Right lobe of liver (tissue), 6 donors: ENCODE measurements around the gene ZNF512B. TPM values are rescaled to one million over a fixed set of nuclear protein-coding genes. Genes with fewer than 3 reads are reported as not detected.

Source experiments
- ATAC-seq, 4 donors: fragments of 200-7000 bp; cut with Tn5 transposase; one replicate each; pipeline ENCODE4 v1.9.1; 2020; ENCODE audit warnings: mild to moderate bottlenecking in 4 of 4, moderate library complexity in 4 of 4
- DNase-seq, 3 donors: peaks; one replicate each; pipeline ENCODE4 v3.0.0-alpha.2; 2020
- H3K27ac ChIP-seq, 3 donors: fragments of 200-600 bp; one replicate each; pipeline ENCODE4 v1.8.0; 2022
- H3K27me3 ChIP-seq, 2 donors: fragments of 200-600 bp; one replicate each; pipeline ENCODE4 v1.8.0; 2022
- H3K36me3 ChIP-seq, 4 donors: fragments of 200-600 bp; sonication (generic) in 1 of 4; one replicate each; pipeline versions ENCODE4 v1.5.1 to v1.8.0; 2017 to 2022; ENCODE audit warnings: control low read depth in 1 of 4
- H3K4me1 ChIP-seq, 4 donors: fragments of 200-600 bp; sonication (generic) in 1 of 4; one replicate each; pipeline versions ENCODE4 v1.5.1 to v1.8.0; 2017 to 2022; ENCODE audit warnings: control low read depth in 1 of 4
- H3K4me3 ChIP-seq, 3 donors: fragments of 200-600 bp; one replicate each; pipeline ENCODE4 v1.8.0; 2022
- H3K9me3 ChIP-seq, 4 donors: fragments of 200-600 bp; sonication (generic) in 1 of 4; one replicate each; pipeline versions ENCODE4 v1.5.1 to v1.8.0; 2017 to 2022; ENCODE audit warnings: control low read depth in 1 of 4
- POLR2A ChIP-seq: fragments of 450-650 bp; IDR thresholded peaks from one replicate; pipeline ENCODE4 v1.6.1; 2017; ENCODE audit warnings: antibody characterized with exemption, mild to moderate bottlenecking
- WGBS: methylation state at CpG from one replicate; pipeline ENCODE4 v1.1.6; 2018; ENCODE audit warnings: low coverage, low lambda C conversion rate; ENCODE audit not compliant: insufficient coverage; ENCODE audit errors: missing lambda C conversion rate; 5-methylcytosine and 5-hydroxymethylcytosine counted together
- intact Hi-C, 2 donors: fragments of 100-400 bp; cut with DNase I; formaldehyde crosslinking; loops; one replicate each; pipeline versions ENCODE4 v1.11.2 to v1.14.1; 2022
- microRNA counts: library from miRNA; unstranded; fragments of <30 nt; microRNA quantifications from one replicate; lab custom pipeline; 2016
- microRNA-seq, 2 donors: library from miRNA; unstranded; fragments of <30 nt; microRNA quantifications; one replicate each; pipeline ENCODE4, GENCODE V29; 2019 to 2020
- small RNA-seq, 2 experiments: library from RNA; depleted of rRNA; stranded (forward); fragments of <200 nt; gene quantifications; one replicate each; pipeline ENCODE3, GENCODE V24; 2016
- total RNA-seq, 6 experiments: library from RNA; depleted of rRNA in 2 of 6; stranded (reverse); fragments of >200 nt in 2 of 6; fragmentation: NEBNext Ultra II Directional in 3 of 6; extraction: Animal tissue kit (Norgen Biotek cat#: 25700) in 3 of 6; gene quantifications; one replicate each; pipeline versions ENCODE4 v1.1.0 to v1.2.4, GENCODE V29; 2016 to 2023
- TF ChIP-seq, protein P1 (sequence below), 4 donors: fragments of 200-600 bp in 3 of 4; fragments of 450-650 bp in 1 of 4; IDR thresholded peaks; one replicate each; pipeline versions ENCODE4 v1.5.1 to v1.8.0; 2016 to 2022; ENCODE audit warnings: antibody characterized with exemption in 4 of 4, mild to moderate bottlenecking in 2 of 4
- donor health status: DM: no; HTN: yes; CAD: no.
- donor health status: DM: no; HTN: no; CAD: no.
- donor health status: DM: no; HTN: no; CAD: no.
- donor health status: DM: no; HTN: yes; CAD: no.
- donor health status: DM: no; HTN: yes; CAD: no.

The ZNF512B gene
- total RNA-seq, 6 experiments from 2014 or later, result 10.8 to 16.8 (median 14.0) TPM

DNA sequence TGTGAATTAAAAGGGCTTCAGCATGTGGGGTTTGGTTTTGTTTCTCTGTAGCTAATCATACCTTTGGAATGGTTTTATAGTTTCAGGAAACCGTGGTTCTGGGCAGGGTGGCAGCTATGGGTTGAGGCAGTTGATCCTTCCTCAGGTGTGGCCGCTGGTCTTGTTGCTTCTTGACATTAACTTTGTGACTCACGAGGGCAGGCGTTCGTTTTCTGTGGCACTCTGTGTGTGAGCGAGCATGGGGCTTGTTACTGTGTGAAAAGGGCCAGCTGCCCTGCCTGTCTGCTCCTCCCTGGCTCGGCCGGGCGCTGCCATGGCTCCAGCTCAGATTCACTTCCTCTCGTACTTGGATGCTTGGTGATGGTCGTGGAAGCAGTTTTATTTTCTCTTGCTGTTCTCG lies 58.6 kb downstream of the ZNF512B start:
- no peak for DNase-seq

DNA sequence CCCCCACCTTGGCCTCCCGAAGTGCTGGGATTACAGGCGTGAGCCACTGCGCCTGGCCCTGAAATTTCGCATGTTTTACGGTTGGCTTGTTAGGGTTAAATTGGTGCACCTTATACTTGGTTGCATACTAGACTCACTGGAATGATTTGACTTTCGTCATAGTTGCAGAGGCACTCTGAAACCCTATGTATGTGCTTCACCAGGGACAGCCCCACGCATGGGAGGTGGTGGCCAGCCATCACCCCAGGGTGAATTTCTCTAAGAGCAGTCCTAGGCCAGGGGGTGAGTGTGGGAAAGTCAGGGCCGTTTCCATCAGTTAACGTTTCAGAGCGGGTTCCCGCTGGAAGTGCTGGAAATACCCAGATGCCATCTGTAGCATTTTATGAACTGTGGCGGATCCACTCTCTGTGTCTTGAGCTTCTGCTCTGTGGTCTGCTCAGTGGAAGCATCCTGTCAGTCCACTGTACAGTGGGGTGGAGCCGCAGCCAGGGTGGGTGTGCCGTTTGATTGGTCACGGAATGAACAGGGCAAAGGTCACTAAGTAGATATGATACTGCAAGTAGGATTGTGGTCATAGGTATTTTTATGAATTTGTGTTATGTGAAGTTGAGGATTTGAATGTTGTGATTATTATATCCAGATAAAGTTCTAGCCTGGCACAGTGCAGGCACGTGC lies 61.6 kb downstream of the ZNF512B start:
- intact Hi-C loops, result no loop called here
- no peaks in the 10 kb centered on the region for H3K9me3 ChIP-seq
- TF ChIP-seq, protein P1, sequence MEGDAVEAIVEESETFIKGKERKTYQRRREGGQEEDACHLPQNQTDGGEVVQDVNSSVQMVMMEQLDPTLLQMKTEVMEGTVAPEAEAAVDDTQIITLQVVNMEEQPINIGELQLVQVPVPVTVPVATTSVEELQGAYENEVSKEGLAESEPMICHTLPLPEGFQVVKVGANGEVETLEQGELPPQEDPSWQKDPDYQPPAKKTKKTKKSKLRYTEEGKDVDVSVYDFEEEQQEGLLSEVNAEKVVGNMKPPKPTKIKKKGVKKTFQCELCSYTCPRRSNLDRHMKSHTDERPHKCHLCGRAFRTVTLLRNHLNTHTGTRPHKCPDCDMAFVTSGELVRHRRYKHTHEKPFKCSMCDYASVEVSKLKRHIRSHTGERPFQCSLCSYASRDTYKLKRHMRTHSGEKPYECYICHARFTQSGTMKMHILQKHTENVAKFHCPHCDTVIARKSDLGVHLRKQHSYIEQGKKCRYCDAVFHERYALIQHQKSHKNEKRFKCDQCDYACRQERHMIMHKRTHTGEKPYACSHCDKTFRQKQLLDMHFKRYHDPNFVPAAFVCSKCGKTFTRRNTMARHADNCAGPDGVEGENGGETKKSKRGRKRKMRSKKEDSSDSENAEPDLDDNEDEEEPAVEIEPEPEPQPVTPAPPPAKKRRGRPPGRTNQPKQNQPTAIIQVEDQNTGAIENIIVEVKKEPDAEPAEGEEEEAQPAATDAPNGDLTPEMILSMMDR (IDR thresholded peaks at IDR 0.05), result no peak
- TF ChIP-seq POLR2A, result no peak
- H3K27ac ChIP-seq, result no peak overlapping the region
- H3K4me3 ChIP-seq, result no peak overlapping the region
- H3K36me3 ChIP-seq, result no peaks in the 10 kb centered on the region
- ATAC-seq, result peak; percentile 66 to 77 (median 75)
- H3K4me1 ChIP-seq, result peaks cover 0 to 15% (median 0%) of the 10 kb centered on the region in 4 donors
- H3K27me3 ChIP-seq, result no peaks in the 10 kb centered on the region
- WGBS, result 68% methylated on average over 5 of the region's 16 CpGs
- DNase-seq, result no peak

More for the DNA sequence above, 58.6 kb downstream of the ZNF512B start:
- H3K27me3 ChIP-seq, result no peaks in the 10 kb centered on the region
- intact Hi-C loops, result no loop called here
- no peaks in the 10 kb centered on the region for H3K36me3 ChIP-seq
- peaks cover 0 to 15% (median 0%) of the 10 kb centered on the region in 4 donors for H3K4me1 ChIP-seq
- WGBS, result 59% methylated on average over 11 of the region's 12 CpGs
- no peak overlapping the region for H3K27ac ChIP-seq
- peak in 3 of 4 donors; percentile 15 to 38 (median 24) for ATAC-seq
- TF ChIP-seq, protein P1 (IDR thresholded peaks at IDR 0.05), result no peak
- no peak for TF ChIP-seq POLR2A
- H3K4me3 ChIP-seq, result no peak overlapping the region
- H3K9me3 ChIP-seq, result no peaks in the 10 kb centered on the region

MicroRNAs within 50 kb of the gene (microRNA counts, 767-probe panel; counts per million panel counts)
- microRNA hsa-miR-1914-5p (lab: Ali Mortazavi, UCI) (237 counts per million), microRNA hsa-miR-647 (lab: Ali Mortazavi, UCI) (237 counts per million), microRNA hsa-miR-941 (lab: Ali Mortazavi, UCI) (237 counts per million)

Small RNA genes within 50 kb of the gene (microRNA-seq; reads per million reads assigned to microRNA genes)
- gene MIR1914, result 0.58 to 0.64 reads per million in 2 donors
- 0 reads per million in 2 donors for gene MIR647
- 0 reads per million in 2 donors for gene MIR941-1
- gene MIR941-2, result 0 reads per million in 2 donors
- 0 reads per million in 2 donors for gene MIR941-3
- gene MIR941-4, result 0 reads per million in 2 donors
- 0 reads per million in 2 donors for gene MIR941-5

Small RNA genes within 50 kb of the gene (small RNA-seq; reads per million reads assigned to genes)
- gene MIR647 (0 reads per million in 2 experiments), gene MIR941-2 (0 reads per million in 2 experiments), gene MIR941-4 (0 reads per million in 2 experiments), gene MIR941-5 (0 reads per million in 2 experiments), gene RNU1-134P (0 reads per million in 2 experiments)

Other genes with a start within 250 kb of the ZNF512B start
- 100 to 1,000 TPM in 2 of 6 experiments, 10 to 100 TPM in 4; 37.0 to 118 (median 65.5) TPM for gene LIME1, start 233.3 kb downstream of the ZNF512B start, total RNA-seq
- 100 to 1,000 TPM in 2 of 6 experiments, 10 to 100 TPM in 4; 36.0 to 180 (median 73.8) TPM for gene SLC2A4RG, start 230.2 kb downstream of the ZNF512B start, total RNA-seq
- gene ZBTB46, start 138.7 kb downstream of the ZNF512B start, total RNA-seq, result 1 to 10 TPM; 1.2 to 4.2 (median 2.4) TPM
- not detected for gene ABHD16B, start 108.4 kb downstream of the ZNF512B start, total RNA-seq
- gene TPD52L2, start 104.7 kb downstream of the ZNF512B start, total RNA-seq, result 10 to 100 TPM; 20.1 to 46.8 (median 30.5) TPM
- 10 to 100 TPM; 10.7 to 26.0 (median 15.1) TPM for gene DNAJC5, start 74.8 kb downstream of the ZNF512B start, total RNA-seq
- gene UCKL1, start 13.5 kb downstream of the ZNF512B start, total RNA-seq, result 10 to 100 TPM; 13.1 to 28.5 (median 16.9) TPM
- gene SAMD10, start 9.7 kb upstream of the ZNF512B start, total RNA-seq, result 1 to 10 TPM; 2.7 to 6.7 (median 3.5) TPM
- 10 to 100 TPM; 21.7 to 28.9 (median 24.4) TPM for gene PRPF6, start 11.2 kb upstream of the ZNF512B start, total RNA-seq
- gene C20orf204, start 66.3 kb upstream of the ZNF512B start, total RNA-seq, result 1 to 10 TPM in 1 of 6 experiments, under 1 TPM in 4, not detected in 1; 0.29 to 1.1 (median 0.44) TPM
- 1 to 10 TPM; 4.1 to 7.8 (median 5.6) TPM for gene SOX18, start 79.7 kb upstream of the ZNF512B start, total RNA-seq
- gene TCEA2, start 93.3 kb upstream of the ZNF512B start, total RNA-seq, result 10 to 100 TPM; 14.8 to 45.6 (median 28.6) TPM
- gene RGS19, start 109.6 kb upstream of the ZNF512B start, total RNA-seq, result 10 to 100 TPM in 2 of 6 experiments, 1 to 10 TPM in 4; 2.6 to 10.9 (median 5.7) TPM
- under 1 TPM in 5 of 6 experiments, not detected in 1; 0.13 to 0.32 (median 0.25) TPM for gene OPRL1, start 110.2 kb upstream of the ZNF512B start, total RNA-seq
- not detected for gene LKAAEAR1, start 114.5 kb upstream of the ZNF512B start, total RNA-seq
- gene NPBWR2, start 137.6 kb upstream of the ZNF512B start, total RNA-seq, result not detected
- gene MYT1, start 194.5 kb upstream of the ZNF512B start, total RNA-seq, result under 1 TPM in 2 of 6 experiments, not detected in 4; 0.06 to 0.09 TPM